H1 (cell line): ENCODE measurements around the gene SLIT3. TPM values are rescaled to one million over a fixed set of nuclear protein-coding genes. Genes with fewer than 3 reads are reported as not detected.

Experiments used
- CTCF ChIA-PET: fragments of 300-600 bp; sonication (Branson Sonifier 250); formaldehyde crosslinking; loops from one replicate; lab custom pipeline; 2021; ENCODE audit not compliant: partially characterized antibody; lab: Charles Lee
- POLR2A ChIA-PET: fragments of 300-600 bp; sonication (Branson Sonifier 250); formaldehyde crosslinking; loops from one replicate; lab custom pipeline; 2021; ENCODE audit warnings: inconsistent platforms; ENCODE audit not compliant: partially characterized antibody; lab: Charles Lee
- DNase-seq, 2 experiments: peaks; one replicate each; pipeline versions ENCODE4 v3.0.0 to v3.0.0-alpha.2; 2010 to 2022; ENCODE audit warnings: low spot score in 2 of 2, low read depth in 1 of 2, mixed read lengths in 1 of 2
- FAIRE-seq: peaks from 2 replicates; lab custom pipeline; 2011; peaks lifted over from hg19 to GRCh38; lab: Jason Lieb, UNC
- H2AFZ ChIP-seq: 2 replicates; pipeline ENCODE4 v1.8.1; 2012; ENCODE audit warnings: low read length, inconsistent platforms
- H2AK5ac ChIP-seq: 2 replicates; pipeline ENCODE4 v1.6.1; 2013; ENCODE audit warnings: low read depth, low read length
- H2BK120ac ChIP-seq: replicated peaks from 2 replicates; pipeline ENCODE3; 2013; ENCODE audit warnings: low read depth, low read length, inconsistent platforms
- H2BK12ac ChIP-seq: 2 replicates; pipeline ENCODE4 v1.6.1; 2013; ENCODE audit warnings: low read depth, low read length
- H2BK15ac ChIP-seq: 2 replicates; pipeline ENCODE4 v1.6.1; 2013; ENCODE audit warnings: low read length
- H2BK20ac ChIP-seq: 2 replicates; pipeline ENCODE4 v1.6.1; 2013; ENCODE audit warnings: low read length
- H2BK5ac ChIP-seq: 2 replicates; pipeline ENCODE4 v1.6.1; 2013; ENCODE audit warnings: low read depth, low read length
- H3K14ac ChIP-seq: 2 replicates; pipeline ENCODE4 v1.6.1; 2013; ENCODE audit warnings: inconsistent platforms; ENCODE audit not compliant: insufficient read length
- H3K18ac ChIP-seq: 2 replicates; pipeline ENCODE4 v1.6.1; 2013; ENCODE audit warnings: low read length; ENCODE audit errors: extremely low read depth
- H3K23ac ChIP-seq: 2 replicates; pipeline ENCODE4 v1.6.1; 2013; ENCODE audit warnings: inconsistent platforms; ENCODE audit not compliant: insufficient read length
- H3K23me2 ChIP-seq: 2 replicates; pipeline ENCODE4 v1.6.1; 2013; ENCODE audit warnings: low read depth, low read length
- H3K27ac ChIP-seq: 2 replicates; pipeline ENCODE4 v1.6.1; 2011; ENCODE audit warnings: low read depth, low read length, inconsistent platforms
- H3K27me3 ChIP-seq, 4 experiments: replicated peaks in 1 of 4; 1 replicate in 1 of 4; 2 replicates in 3 of 4; pipeline versions ENCODE4 v1.6.1 to v1.8.1; 2011 to 2013; ENCODE audit warnings: low read length in 3 of 4, mild to moderate bottlenecking in 3 of 4, inconsistent platforms in 2 of 4, mixed read lengths in 2 of 4, moderate library complexity in 1 of 4; ENCODE audit not compliant: control insufficient read depth in 3 of 4, insufficient read depth in 3 of 4; ENCODE audit errors: extremely low read depth in 1 of 4
- H3K36me3 ChIP-seq, 4 experiments: 2 replicates each; pipeline versions ENCODE4 v1.6.1 to v1.8.1; 2011 to 2013; ENCODE audit warnings: mild to moderate bottlenecking in 4 of 4, low read length in 3 of 4, moderate library complexity in 2 of 4, control low read depth in 1 of 4, inconsistent platforms in 1 of 4; ENCODE audit not compliant: insufficient read depth in 4 of 4, control insufficient read depth in 2 of 4
- H3K4ac ChIP-seq: replicated peaks from 2 replicates; pipeline ENCODE3; 2013; ENCODE audit warnings: low read length, low read depth, mixed read lengths, inconsistent platforms; ENCODE audit not compliant: insufficient read length
- H3K4me1 ChIP-seq, 4 experiments: replicated peaks in 1 of 4; 1 replicate in 1 of 4; 2 replicates in 3 of 4; pipeline versions ENCODE4 v1.6.1 to v1.8.1; 2011 to 2013; ENCODE audit warnings: low read length in 3 of 4, inconsistent platforms in 2 of 4, mixed read lengths in 1 of 4; ENCODE audit not compliant: insufficient read depth in 4 of 4, control insufficient read depth in 3 of 4
- H3K4me2 ChIP-seq, 2 experiments: 2 replicates each; pipeline versions ENCODE4 v1.6.1 to v1.8.1; 2011 to 2013; ENCODE audit warnings: low read depth in 2 of 2, low read length in 2 of 2, control low read depth in 1 of 2, inconsistent platforms in 1 of 2, mild to moderate bottlenecking in 1 of 2; ENCODE audit not compliant: insufficient read depth in 1 of 2
- H3K4me3 ChIP-seq, 4 experiments: fragments of 200-600, 300-600 bp in 1 of 4; sonication (generic), shearing (Covaris generic), sonication (Bioruptor Twin) in 1 of 4; 2 replicates each; pipeline versions ENCODE4 v1.5.1 to v1.8.1; 2011 to 2016; ENCODE audit warnings: low read length in 4 of 4, low read depth in 3 of 4, control low read depth in 2 of 4, inconsistent platforms in 2 of 4, mild to moderate bottlenecking in 2 of 4, mixed read lengths in 1 of 4, moderate library complexity in 1 of 4; ENCODE audit not compliant: insufficient read depth in 2 of 4; ENCODE audit errors: extremely low read depth in 1 of 4
- H3K56ac ChIP-seq: replicated peaks from 2 replicates; pipeline ENCODE3; 2013; ENCODE audit warnings: low read depth, mild to moderate bottlenecking, mixed read lengths, low read length, inconsistent platforms; ENCODE audit not compliant: insufficient read length
- H3K79me1 ChIP-seq: 2 replicates; pipeline ENCODE4 v1.6.1; 2013; ENCODE audit warnings: low read depth, low read length, control low read depth
- H3K79me2 ChIP-seq, 2 experiments: 2 replicates each; pipeline versions ENCODE4 v1.6.1 to v1.8.1; 2012 to 2013; ENCODE audit warnings: low read length in 2 of 2, mild to moderate bottlenecking in 2 of 2, inconsistent platforms in 1 of 2; ENCODE audit not compliant: insufficient read depth in 2 of 2, control insufficient read depth in 1 of 2
- H3K9ac ChIP-seq, 4 experiments: replicated peaks in 1 of 4; 1 replicate in 1 of 4; 2 replicates in 3 of 4; pipeline versions ENCODE4 v1.6.1 to v1.8.1; 2011 to 2013; ENCODE audit warnings: low read depth in 3 of 4, low read length in 3 of 4, control low read depth in 2 of 4, mild to moderate bottlenecking in 2 of 4, moderate library complexity in 2 of 4, inconsistent platforms in 1 of 4; ENCODE audit errors: extremely low read depth in 1 of 4
- H3K9me3 ChIP-seq, 2 experiments: 2 replicates each; pipeline versions ENCODE4 v1.6.1 to v1.8.1; 2012 to 2013; ENCODE audit warnings: mild to moderate bottlenecking in 2 of 2, moderate library complexity in 2 of 2, control low read depth in 1 of 2, inconsistent platforms in 1 of 2, low read depth in 1 of 2, low read length in 1 of 2, mixed read lengths in 1 of 2; ENCODE audit not compliant: insufficient read depth in 2 of 2
- H4K20me1 ChIP-seq, 2 experiments: replicated peaks in 1 of 2; 2 replicates each; pipeline versions ENCODE3 to v1.8.1; 2011 to 2013; ENCODE audit warnings: inconsistent platforms in 2 of 2, low read length in 2 of 2, mild to moderate bottlenecking in 1 of 2; ENCODE audit not compliant: insufficient read depth in 2 of 2, control insufficient read depth in 1 of 2
- H4K5ac ChIP-seq: 2 replicates; pipeline ENCODE4 v1.6.1; 2013; ENCODE audit warnings: low read length, low read depth, mixed read lengths, inconsistent platforms; ENCODE audit not compliant: insufficient read length
- H4K8ac ChIP-seq: 2 replicates; pipeline ENCODE4 v1.8.0; 2013; ENCODE audit warnings: mild to moderate bottlenecking, moderate library complexity, low read length, inconsistent platforms; ENCODE audit not compliant: insufficient read depth; ENCODE audit errors: extremely low read depth
- H4K91ac ChIP-seq: replicated peaks from 2 replicates; pipeline ENCODE3; 2013; ENCODE audit warnings: low read length, mixed read lengths, inconsistent platforms; ENCODE audit not compliant: insufficient read length
- CBX5 ChIP-seq: fragments of 300-800, 300-1000 bp; sonication (generic); IDR thresholded peaks from 2 replicates; pipeline ENCODE4 v1.7.1; 2016; ENCODE audit warnings: antibody characterized with exemption, low read length, low read depth
- CEBPB ChIP-seq: IDR thresholded peaks from 2 replicates; pipeline ENCODE4 v1.6.1; 2012; ENCODE audit warnings: low read depth, low read length
- HDAC2 ChIP-seq, 2 experiments: fragments of 300-600 bp in 1 of 2; sonication (generic) in 1 of 2; IDR thresholded peaks; 2 replicates each; pipeline ENCODE4 v1.6.1; 2011 to 2012; ENCODE audit warnings: low read depth in 2 of 2, low read length in 2 of 2, mild to moderate bottlenecking in 2 of 2, moderate library complexity in 2 of 2, borderline replicate concordance in 1 of 2, inconsistent platforms in 1 of 2
- WGBS, 2 experiments: shearing (Covaris generic) in 1 of 2; methylation state at CpG; one replicate each; pipeline versions ENCODE4 v1.1.6 to v1.1.7; 2013 to 2015; ENCODE audit warnings: low lambda C conversion rate in 2 of 2, mixed read lengths in 2 of 2, inconsistent platforms in 1 of 2, low coverage in 1 of 2, missing lambda C conversion rate in 1 of 2; ENCODE audit not compliant: insufficient replicate concordance in 2 of 2, insufficient coverage in 1 of 2, insufficient read length in 1 of 2; ENCODE audit errors: extremely low coverage in 1 of 2, missing lambda C conversion rate in 1 of 2; 5-methylcytosine and 5-hydroxymethylcytosine counted together
- polyA plus RNA-seq, 7 experiments: library from polyadenylated mRNA; depleted of rRNA in 3 of 7; stranded (reverse) in 5 of 7; unstranded in 2 of 7; fragments of >200 nt in 5 of 7; fragments of 200-250 nt in 2 of 7; gene quantifications; 1 replicate in 5 of 7; 2 replicates in 1 of 7; 4 replicates in 1 of 7; pipeline versions ENCODE4 v1.2.1 to v1.2.3, GENCODE V29; 2011 to 2013; ENCODE audit warnings: missing spikeins in 2 of 7, mixed read lengths in 2 of 7
- total RNA-seq: library from RNA; stranded (reverse); fragmentation: NEBNext Ultra II Directional; extraction: Animal tissue kit (Norgen Biotek cat#: 25700); gene quantifications from 2 replicates; pipeline ENCODE4 v1.2.1, GENCODE V29; 2021

The SLIT3 gene
- total and polyA plus RNA-seq, 2 of the 8 experiments (the other 6 are each of a cell fraction or from before 2014, with no cell fraction given): 1.1 to 1.2 TPM

DNA sequence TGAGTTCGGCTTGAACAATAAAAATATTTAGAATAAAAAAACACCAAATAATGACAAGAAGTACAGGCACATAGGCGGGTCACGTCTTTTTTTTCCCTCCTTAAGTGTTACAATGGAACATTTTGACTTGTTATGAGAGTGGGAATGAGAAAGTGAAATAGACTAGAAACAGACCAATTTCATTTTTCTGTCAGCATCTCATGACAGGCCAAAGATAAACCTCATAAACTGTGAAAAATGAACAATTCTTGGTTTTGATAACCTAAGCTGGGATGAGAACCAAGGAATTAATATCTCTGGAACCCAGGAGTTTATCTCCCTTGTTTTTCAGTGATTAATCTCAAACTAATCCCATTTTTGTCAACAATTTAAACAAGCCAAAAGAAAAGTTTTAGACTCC lies 299.5 kb downstream of the SLIT3 start:
- H3K56ac ChIP-seq: no peak overlapping the region
- TF ChIP-seq CEBPB (no peak), CBX5 (no peak), HDAC2 (IDR thresholded peaks at IDR 0.05; ENCODE audit: borderline replicate concordance in 1 of 2, low read depth in 2 of 2, low read length in 2 of 2) (no peak)
- H3K9me3 ChIP-seq: no peaks in the 10 kb centered on the region
- no peaks in the 10 kb centered on the region for H3K36me3 ChIP-seq
- WGBS, 2 experiments: 89% methylated on average over 3 of the region's 3 CpGs; no CpG with 5 or more reads in 1 of the 2 experiments
- no peak overlapping the region for H3K4me2 ChIP-seq
- no peaks in the 10 kb centered on the region; the same call in 1 of the 2 replicates for H3K23me2 ChIP-seq
- H2BK15ac ChIP-seq: no peak overlapping the region
- H3K18ac ChIP-seq: no peak overlapping the region
- H4K5ac ChIP-seq: no peak overlapping the region
- H2AFZ ChIP-seq: no peak overlapping the region
- H4K20me1 ChIP-seq: no peaks in the 10 kb centered on the region
- no peak overlapping the region for H3K4ac ChIP-seq
- H3K79me1 ChIP-seq: no peaks in the 10 kb centered on the region
- H4K91ac ChIP-seq: no peak overlapping the region
- no peak overlapping the region for H2BK20ac ChIP-seq
- H3K79me2 ChIP-seq: no peaks in the 10 kb centered on the region
- no peak overlapping the region for H2BK12ac ChIP-seq
- no peak overlapping the region for H2BK5ac ChIP-seq
- no peak overlapping the region for H3K23ac ChIP-seq
- H2BK120ac ChIP-seq: no peak overlapping the region
- no peak overlapping the region for H3K9ac ChIP-seq
- DNase-seq (no peak), FAIRE-seq (no peak)
- no peak overlapping the region for H2AK5ac ChIP-seq
- H3K27me3 ChIP-seq: no peaks in the 10 kb centered on the region
- ChIA-PET POLR2A (interaction anchor here (0.7 kb wide), 1 partner anchor 57 kb away, joined by 5 read pairs; no protein-coding TSS in a partner anchor), CTCF (interaction anchor here (0.6 to 1.4 kb wide), 7 partner anchors 9 to 270 kb away, joined by 3 to 5 read pairs (median 4); no protein-coding TSS in a partner anchor)
- no peak overlapping the region for H3K14ac ChIP-seq
- peaks cover 3 to 13% (median 10%) of the 10 kb centered on the region in 4 experiments; a peak in 5 of 7 replicates for H3K4me1 ChIP-seq
- no peak overlapping the region for H4K8ac ChIP-seq
- H3K27ac ChIP-seq: no peak overlapping the region
- H3K4me3 ChIP-seq: no peak overlapping the region
